ENCODE results near the gene HAUS7. TPM values are rescaled to one million over a fixed set of nuclear protein-coding genes. Genes with fewer than 3 reads are reported as not detected.

HAUS7 gene
- total RNA-seq, 1 experiment from 2014 or later, result 28.9 TPM

DNA sequence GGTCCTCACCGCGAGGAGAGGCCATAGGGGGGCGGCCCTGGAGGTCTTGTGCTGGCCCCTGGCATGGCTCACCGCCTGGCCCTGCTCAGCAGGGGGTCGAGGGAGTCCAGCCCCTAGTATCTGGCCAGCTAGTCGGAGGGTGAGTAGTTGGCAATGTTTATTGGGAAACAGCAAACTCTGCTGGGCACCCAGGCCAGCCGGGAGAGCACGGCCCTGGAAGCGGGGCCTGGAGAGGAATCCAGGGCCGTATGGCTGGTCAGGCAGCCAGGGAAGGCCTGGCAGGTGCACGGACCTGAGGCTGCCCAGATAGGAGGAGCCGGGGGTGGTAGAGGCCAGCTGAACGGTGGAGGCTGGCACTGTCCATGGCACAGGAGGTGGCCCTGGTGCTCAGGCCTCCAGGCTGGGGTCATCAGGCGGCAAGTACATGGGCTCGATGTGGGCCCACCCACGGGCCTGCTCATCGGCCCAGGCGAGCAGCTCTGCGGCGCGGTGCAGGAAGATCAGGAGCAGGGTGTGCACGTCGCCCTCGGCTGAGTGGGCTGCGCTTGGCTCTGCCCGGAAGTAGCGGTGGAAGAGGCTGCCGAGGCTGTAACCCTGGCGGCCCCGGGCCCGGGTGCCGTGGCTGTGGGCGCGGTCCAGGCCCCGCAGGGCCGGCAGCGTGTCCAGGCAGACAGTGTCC lies 25.9 kb downstream of the HAUS7 start:
- Histone ChIP-seq H3K79me2 (ENCODE audit: insufficient read depth, low read length) (no peaks in the 10 kb centered on the region), H3K9ac (ENCODE audit: low read length) (no peak overlapping the region), H4K20me1 (ENCODE audit: insufficient read depth) (no peaks in the 10 kb centered on the region), H3K4me3 (replicated peaks in 1 of 2; ENCODE audit: low read depth in 1 of 2, low read length in 2 of 2) (no peak overlapping the region), H3K27ac (ENCODE audit: low read depth, low read length) (no peak overlapping the region), H3K9me3 (ENCODE audit: control insufficient read depth in 1 of 2, insufficient read depth in 1 of 2, low read depth in 1 of 2, low read length in 2 of 2) (no peaks in the 10 kb centered on the region), H3K36me3 (ENCODE audit: control insufficient read depth in 1 of 2, insufficient read depth in 2 of 2, low read length in 2 of 2) (no peaks in the 10 kb centered on the region), H3K9me2 (ENCODE audit: insufficient read depth) (no peaks in the 10 kb centered on the region), H2AFZ (ENCODE audit: low read depth, low read length, poor library complexity, severe bottlenecking) (no peak overlapping the region), H3K4me1 (ENCODE audit: control insufficient read depth in 1 of 2, insufficient read depth in 2 of 2, low read length in 2 of 2) (peaks cover 0 to 7% of the 10 kb centered on the region in 2 experiments; a peak in 1 of 4 replicates), H3K27me3 (ENCODE audit: insufficient read depth, low read length) (no peaks in the 10 kb centered on the region), H3K4me2 (ENCODE audit: low read length) (no peak overlapping the region)
- TF ChIP-seq ELF1 (IDR thresholded peaks at IDR 0.05; ENCODE audit: borderline replicate concordance, low read depth) (no peak), CEBPB (IDR thresholded peaks at IDR 0.05; ENCODE audit: low read depth) (no peak), YY1 (IDR thresholded peaks at IDR 0.05; ENCODE audit: extremely low read depth, insufficient replicate concordance, low read depth, low read length) (no peak), FOSL1 (IDR thresholded peaks at IDR 0.05; ENCODE audit: low read depth) (no peak), TCF7L2 (IDR thresholded peaks at IDR 0.05; ENCODE audit: borderline replicate concordance, extremely low read depth, insufficient read depth, insufficient read length) (no peak), ZNF274 (IDR thresholded peaks at IDR 0.05; ENCODE audit: low read depth, low read length) (no peak), ZFX (IDR thresholded peaks at IDR 0.05) (no peak), CBX3 (IDR thresholded peaks at IDR 0.05; ENCODE audit: low read depth) (no peak)
- TF ChIP-seq, protein P1, sequence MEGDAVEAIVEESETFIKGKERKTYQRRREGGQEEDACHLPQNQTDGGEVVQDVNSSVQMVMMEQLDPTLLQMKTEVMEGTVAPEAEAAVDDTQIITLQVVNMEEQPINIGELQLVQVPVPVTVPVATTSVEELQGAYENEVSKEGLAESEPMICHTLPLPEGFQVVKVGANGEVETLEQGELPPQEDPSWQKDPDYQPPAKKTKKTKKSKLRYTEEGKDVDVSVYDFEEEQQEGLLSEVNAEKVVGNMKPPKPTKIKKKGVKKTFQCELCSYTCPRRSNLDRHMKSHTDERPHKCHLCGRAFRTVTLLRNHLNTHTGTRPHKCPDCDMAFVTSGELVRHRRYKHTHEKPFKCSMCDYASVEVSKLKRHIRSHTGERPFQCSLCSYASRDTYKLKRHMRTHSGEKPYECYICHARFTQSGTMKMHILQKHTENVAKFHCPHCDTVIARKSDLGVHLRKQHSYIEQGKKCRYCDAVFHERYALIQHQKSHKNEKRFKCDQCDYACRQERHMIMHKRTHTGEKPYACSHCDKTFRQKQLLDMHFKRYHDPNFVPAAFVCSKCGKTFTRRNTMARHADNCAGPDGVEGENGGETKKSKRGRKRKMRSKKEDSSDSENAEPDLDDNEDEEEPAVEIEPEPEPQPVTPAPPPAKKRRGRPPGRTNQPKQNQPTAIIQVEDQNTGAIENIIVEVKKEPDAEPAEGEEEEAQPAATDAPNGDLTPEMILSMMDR (IDR thresholded peaks at IDR 0.05 in 2 of 3, conservative IDR thresholded peaks at IDR 0.05 in 1 of 3; ENCODE audit: borderline replicate concordance in 1 of 3, insufficient read depth in 1 of 3, low read depth in 2 of 3, low read length in 2 of 3), result no peak
- TF ChIP-seq, protein P2, sequence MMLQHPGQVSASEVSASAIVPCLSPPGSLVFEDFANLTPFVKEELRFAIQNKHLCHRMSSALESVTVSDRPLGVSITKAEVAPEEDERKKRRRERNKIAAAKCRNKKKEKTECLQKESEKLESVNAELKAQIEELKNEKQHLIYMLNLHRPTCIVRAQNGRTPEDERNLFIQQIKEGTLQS (IDR thresholded peaks at IDR 0.05), result no peak
- ATAC-seq, result 0 out of 2 replicates have a peak, but pooled peaks have one; percentile 7
- ChIA-PET POLR2A (no interaction called here), RAD21 (ENCODE audit: low non-redundant PET in 1 of 2, low total read pairs in 2 of 2, uncharacterized antibody in 2 of 2, unreplicated experiment in 2 of 2) (no interaction called here), CTCF (no interaction called here)
- BruUV-seq (replicated peaks), result no TSS peak
- no peak for DNase-seq (ENCODE audit: low read depth, low spot score)
- intact Hi-C loops (cut with micrococcal nuclease), result no loop called here

Measured in HCT116 (cell line).